NCI-H446 treated with DMSO at 0.1 percent for 48 hours (cell line): ENCODE measurements around the gene CCDC167.
A peak's percentile ranks its signal among the peaks of the same experiment; 100 is the strongest.
"Not testable (repeated sequence)": the region's sequence is repeated elsewhere in the genome, so short reads cannot be mapped to it uniquely, and the experiment has no call there.

Source experiments
- DNase-seq: peaks from one replicate; lab custom pipeline; 2025; lab: John Stamatoyannopoulos, UW

The CCDC167 gene

GRCh38 chr6:37511201-37511600, 11.5 kb upstream of the CCDC167 start:
- DNase-seq: no peak

- DNase-seq: no peak
Observed at GRCh38 chr6:37507690-37508421, 8.2 kb upstream of the CCDC167 start.

GRCh38 chr6:37507077-37507476, 7.4 kb upstream of the CCDC167 start:
- no peak for DNase-seq

- DNase-seq: no peak
Observed at GRCh38 chr6:37506479-37506878, 6.8 kb upstream of the CCDC167 start.

GRCh38 chr6:37504024-37504423, 4.3 kb upstream of the CCDC167 start:
- DNase-seq: no peak

- DNase-seq: peak; percentile 44
Observed at GRCh38 chr6:37503309-37503965, 3.7 kb upstream of the CCDC167 start.

GRCh38 chr6:37502703-37503291, 3.1 kb upstream of the CCDC167 start:
- DNase-seq: no peak

- no peak for DNase-seq
Observed at GRCh38 chr6:37501632-37502491, 2.2 kb upstream of the CCDC167 start.

- DNase-seq: not testable (repeated sequence)
Observed at GRCh38 chr6:37500904-37501303, 1.2 kb upstream of the CCDC167 start.

GRCh38 chr6:37500294-37500608, 558 bp upstream of the CCDC167 start:
- no peak for DNase-seq

GRCh38 chr6:37496951-37497885, 2.5 kb downstream of the CCDC167 start:
- no peak for DNase-seq

GRCh38 chr6:37495244-37495934, 4.3 kb downstream of the CCDC167 start:
- DNase-seq: no peak

GRCh38 chr6:37493661-37493995, 6.1 kb downstream of the CCDC167 start:
- DNase-seq: no peak

GRCh38 chr6:37492991-37493660, 6.6 kb downstream of the CCDC167 start:
- peak; percentile 68 for DNase-seq

GRCh38 chr6:37492236-37492972, 7.3 kb downstream of the CCDC167 start:
- DNase-seq: peak; percentile 70

GRCh38 chr6:37491830-37492208, 7.9 kb downstream of the CCDC167 start:
- no peak for DNase-seq

- DNase-seq: peak; percentile 74
Observed at GRCh38 chr6:37491171-37491829, 8.4 kb downstream of the CCDC167 start.

- no peak for DNase-seq
Observed at GRCh38 chr6:37490536-37491170, 9.0 kb downstream of the CCDC167 start.
